HG02759 (cell line): ENCODE measurements around the gene ZBTB48.

ENCODE experiments used
- ATAC-seq: cut with Tn5 transposase; IDR thresholded peaks from one replicate; pipeline ENCODE4 v1.9.1; 2021; ENCODE audit warnings: mild to moderate bottlenecking, moderate library complexity; ENCODE audit not compliant: unreplicated experiment

ZBTB48 gene

GRCh38 chr1:6572653-6573383 is 7.0 kb upstream of the ZBTB48 start:
- ATAC-seq = no peak

- ATAC-seq = no peak
Observed at GRCh38 chr1:6574025-6574620, 5.7 kb upstream of the ZBTB48 start.

- no peak for ATAC-seq
Observed at GRCh38 chr1:6574818-6575217, 5.0 kb upstream of the ZBTB48 start.

GRCh38 chr1:6577831-6578525 is 1.8 kb upstream of the ZBTB48 start:
- no peak for ATAC-seq

GRCh38 chr1:6578624-6579373 is 995 bp upstream of the ZBTB48 start:
- no peak for ATAC-seq

GRCh38 chr1:6580119-6580592 is 362 bp downstream of the ZBTB48 start:
- ATAC-seq = no peak

GRCh38 chr1:6580593-6581409 is 1.0 kb downstream of the ZBTB48 start:
- no peak for ATAC-seq

GRCh38 chr1:6581561-6582305 is 1.9 kb downstream of the ZBTB48 start:
- ATAC-seq = no peak

- ATAC-seq = no peak
Observed at GRCh38 chr1:6582370-6582769, 2.6 kb downstream of the ZBTB48 start.

GRCh38 chr1:6584126-6585080 is 4.6 kb downstream of the ZBTB48 start:
- ATAC-seq = no peak

- no peak for ATAC-seq
Observed at GRCh38 chr1:6585081-6585722, 5.4 kb downstream of the ZBTB48 start.

GRCh38 chr1:6585841-6586240 is 6.0 kb downstream of the ZBTB48 start:
- ATAC-seq = no peak

- ATAC-seq = no peak
Observed at GRCh38 chr1:6586404-6586816, 6.6 kb downstream of the ZBTB48 start.

GRCh38 chr1:6587261-6588005 is 7.6 kb downstream of the ZBTB48 start:
- no peak for ATAC-seq

GRCh38 chr1:6588128-6588892 is 8.5 kb downstream of the ZBTB48 start:
- no peak for ATAC-seq

- ATAC-seq = no peak
Observed at GRCh38 chr1:6588893-6589520, 9.2 kb downstream of the ZBTB48 start.
